Measurements from ENCODE around the gene ATG9B.

The ATG9B gene, protein sequence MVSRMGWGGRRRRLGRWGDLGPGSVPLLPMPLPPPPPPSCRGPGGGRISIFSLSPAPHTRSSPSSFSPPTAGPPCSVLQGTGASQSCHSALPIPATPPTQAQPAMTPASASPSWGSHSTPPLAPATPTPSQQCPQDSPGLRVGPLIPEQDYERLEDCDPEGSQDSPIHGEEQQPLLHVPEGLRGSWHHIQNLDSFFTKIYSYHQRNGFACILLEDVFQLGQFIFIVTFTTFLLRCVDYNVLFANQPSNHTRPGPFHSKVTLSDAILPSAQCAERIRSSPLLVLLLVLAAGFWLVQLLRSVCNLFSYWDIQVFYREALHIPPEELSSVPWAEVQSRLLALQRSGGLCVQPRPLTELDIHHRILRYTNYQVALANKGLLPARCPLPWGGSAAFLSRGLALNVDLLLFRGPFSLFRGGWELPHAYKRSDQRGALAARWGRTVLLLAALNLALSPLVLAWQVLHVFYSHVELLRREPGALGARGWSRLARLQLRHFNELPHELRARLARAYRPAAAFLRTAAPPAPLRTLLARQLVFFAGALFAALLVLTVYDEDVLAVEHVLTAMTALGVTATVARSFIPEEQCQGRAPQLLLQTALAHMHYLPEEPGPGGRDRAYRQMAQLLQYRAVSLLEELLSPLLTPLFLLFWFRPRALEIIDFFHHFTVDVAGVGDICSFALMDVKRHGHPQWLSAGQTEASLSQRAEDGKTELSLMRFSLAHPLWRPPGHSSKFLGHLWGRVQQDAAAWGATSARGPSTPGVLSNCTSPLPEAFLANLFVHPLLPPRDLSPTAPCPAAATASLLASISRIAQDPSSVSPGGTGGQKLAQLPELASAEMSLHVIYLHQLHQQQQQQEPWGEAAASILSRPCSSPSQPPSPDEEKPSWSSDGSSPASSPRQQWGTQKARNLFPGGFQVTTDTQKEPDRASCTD

DNA sequence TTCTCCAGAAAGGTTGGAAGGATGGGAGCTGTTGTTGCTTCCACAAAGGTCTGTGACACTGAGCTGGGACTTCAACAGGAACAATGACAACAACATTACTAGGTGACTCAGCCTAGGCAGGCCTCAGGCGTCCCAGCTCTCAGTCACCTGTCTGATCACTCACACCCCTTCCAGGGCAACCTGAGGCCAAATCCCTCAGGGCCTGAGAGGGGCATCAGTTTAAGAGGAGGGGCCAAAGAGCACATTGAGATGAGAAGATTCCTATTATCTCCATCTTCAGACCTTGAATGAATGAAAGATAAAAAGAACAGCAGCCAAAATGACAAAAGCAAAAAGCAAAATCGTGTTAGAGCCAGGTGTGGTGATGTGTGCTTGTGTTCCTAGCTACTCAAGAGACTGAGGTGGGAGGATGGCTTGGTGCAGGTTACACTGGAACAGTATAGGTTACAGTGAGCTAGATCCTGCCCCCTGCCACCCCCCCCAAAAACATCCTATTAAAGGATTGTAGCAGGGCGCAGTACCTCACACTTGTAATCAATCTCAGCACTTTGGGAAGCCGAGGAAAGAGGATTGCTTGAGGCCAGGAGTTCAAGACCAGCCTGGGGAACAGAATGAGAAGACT lies at the start of gene ATG9B:
Gene ATG9B, minus strand, starts transcription at position 60 of the 622 bp plus-strand sequence. CDS start 71 bp downstream, outside the sequence.
- no peak for DNase-seq

DNA sequence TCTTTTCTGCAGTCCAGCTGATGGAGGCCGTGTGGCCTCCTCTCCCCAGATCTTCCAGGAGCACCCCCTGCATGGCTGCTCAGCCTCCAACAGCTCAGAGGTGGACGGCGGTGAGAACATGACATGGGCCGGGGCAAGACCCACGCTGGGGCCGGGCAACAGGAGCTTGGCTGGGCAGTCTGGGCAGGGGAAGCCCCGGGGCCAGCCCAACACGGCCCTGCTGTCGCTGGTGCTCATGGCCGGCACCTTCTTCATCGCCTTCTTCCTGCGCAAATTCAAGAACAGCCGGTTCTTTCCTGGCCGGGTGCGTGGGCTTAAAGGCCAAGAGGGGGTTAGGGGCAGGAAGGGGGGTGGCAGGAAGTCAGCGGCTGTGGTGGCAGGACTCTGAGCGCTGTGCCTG lies 49.7 kb upstream of the ATG9B start:
- no peak for DNase-seq

DNA sequence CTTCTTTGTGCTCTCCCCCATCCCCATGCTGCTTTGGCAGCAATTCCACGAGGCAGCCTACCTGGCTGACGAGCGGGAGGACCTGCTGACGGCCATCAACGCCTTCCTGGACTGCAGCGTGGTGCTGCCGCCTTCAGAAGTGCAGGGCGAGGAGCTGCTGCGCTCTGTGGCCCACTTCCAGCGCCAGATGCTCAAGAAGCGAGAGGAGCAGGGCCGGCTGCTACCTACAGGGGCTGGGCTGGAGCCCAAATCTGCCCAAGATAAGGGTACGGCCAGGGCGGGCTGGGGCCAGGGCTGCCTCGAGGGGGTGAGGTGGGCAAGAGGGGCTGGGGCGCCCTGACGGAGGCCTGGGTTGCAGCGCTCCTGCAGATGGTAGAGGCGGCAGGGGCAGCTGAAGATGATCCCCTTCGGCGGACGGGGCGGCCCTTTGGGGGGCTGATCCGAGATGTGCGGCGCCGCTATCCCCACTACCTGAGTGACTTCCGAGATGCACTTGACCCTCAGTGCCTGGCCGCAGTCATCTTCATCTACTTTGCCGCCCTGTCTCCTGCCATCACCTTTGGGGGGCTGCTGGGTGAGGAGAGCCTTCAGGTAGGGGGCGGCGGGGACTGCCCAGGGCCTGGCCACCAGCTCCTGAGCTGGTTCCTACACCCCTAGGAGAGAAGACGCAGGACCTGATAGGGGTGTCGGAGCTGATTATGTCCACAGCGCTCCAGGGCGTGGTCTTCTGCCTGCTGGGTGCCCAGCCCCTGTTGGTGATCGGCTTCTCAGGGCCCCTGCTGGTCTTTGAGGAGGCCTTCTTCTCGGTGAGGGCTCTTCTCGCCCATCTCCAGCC lies 47.0 kb upstream of the ATG9B start:
- DNase-seq, result no peak

DNA sequence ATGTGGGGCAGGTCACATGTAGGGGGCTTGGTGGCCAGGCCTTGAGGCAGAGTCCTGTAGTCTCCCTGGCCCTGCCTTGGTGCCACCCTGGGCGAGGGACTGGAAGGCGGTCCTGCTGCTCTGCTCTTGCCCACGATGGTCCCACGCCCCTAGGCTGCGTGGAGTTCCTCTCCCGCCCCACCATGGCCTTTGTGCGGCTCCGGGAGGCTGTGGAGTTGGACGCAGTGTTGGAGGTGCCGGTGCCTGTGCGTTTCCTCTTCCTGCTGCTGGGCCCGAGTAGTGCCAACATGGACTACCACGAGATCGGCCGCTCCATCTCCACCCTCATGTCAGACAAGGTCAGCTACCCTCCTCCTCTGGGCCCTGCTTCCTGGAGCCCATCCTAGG lies 46.3 kb upstream of the ATG9B start:
- DNase-seq, result no peak

DNA sequence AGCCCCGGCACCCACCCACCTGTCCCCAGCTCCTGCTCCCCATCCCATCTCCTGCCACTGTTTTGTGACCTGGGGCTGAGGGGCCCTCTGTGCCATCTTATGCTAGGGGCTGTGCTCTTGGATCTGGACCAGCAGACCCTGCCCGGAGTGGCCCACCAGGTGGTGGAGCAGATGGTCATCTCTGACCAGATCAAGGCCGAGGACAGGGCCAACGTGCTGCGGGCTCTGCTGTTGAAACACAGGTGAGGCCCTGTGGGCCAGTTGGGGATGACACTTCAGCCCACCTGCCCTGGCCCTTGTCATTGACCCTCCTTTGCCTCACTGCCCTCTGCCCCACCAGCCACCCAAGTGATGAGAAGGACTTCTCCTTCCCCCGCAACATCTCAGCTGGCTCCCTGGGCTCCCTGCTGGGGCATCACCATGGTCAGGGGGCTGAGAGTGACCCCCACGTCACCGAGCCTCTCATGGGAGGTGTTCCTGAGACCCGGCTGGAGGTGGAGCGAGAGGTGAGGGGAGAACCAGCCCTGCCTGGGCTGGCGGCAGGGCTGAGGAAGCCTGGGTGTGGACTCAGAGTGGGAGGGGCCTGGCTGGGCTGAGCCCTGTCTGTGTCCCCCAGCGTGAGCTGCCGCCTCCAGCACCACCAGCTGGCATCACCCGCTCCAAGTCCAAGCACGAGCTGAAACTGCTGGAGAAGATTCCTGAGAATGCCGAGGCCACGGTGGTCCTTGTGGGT lies 45.7 kb upstream of the ATG9B start:
- no peak for DNase-seq

DNA sequence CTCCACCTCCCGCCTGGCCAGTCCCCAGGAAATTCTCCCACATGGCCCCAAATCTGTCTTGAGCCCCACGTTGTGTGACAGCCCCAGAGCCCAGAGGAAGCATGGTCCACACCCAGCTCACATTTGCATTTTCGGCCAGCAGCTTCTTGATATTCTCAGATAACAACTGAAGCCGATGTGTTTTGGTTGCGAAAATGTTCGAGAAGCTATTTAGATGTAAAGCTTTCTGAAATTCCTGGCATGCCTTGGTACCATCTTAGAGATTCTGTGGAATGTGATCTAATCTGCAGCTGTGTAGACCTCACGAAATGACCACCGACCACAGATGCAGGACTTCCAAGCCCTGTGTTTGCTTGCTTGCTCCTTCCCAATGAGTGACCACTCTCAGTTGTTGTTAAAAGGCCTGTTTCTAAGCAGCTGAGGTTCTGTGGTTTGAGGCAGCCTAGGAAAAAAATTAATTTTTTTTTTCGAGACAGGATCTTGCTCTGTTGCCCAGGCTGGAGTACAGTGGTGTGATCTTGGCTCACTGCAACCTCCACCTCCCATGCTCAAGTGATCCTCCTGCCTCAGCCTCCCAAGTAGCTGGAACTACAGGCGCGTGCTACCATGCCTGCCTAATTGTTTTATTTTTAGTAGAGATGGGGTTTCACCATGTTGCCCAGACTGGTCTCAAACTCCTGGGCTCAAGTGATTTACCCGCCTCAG lies 43.9 kb upstream of the ATG9B start:
- DNase-seq, result no peak

DNA sequence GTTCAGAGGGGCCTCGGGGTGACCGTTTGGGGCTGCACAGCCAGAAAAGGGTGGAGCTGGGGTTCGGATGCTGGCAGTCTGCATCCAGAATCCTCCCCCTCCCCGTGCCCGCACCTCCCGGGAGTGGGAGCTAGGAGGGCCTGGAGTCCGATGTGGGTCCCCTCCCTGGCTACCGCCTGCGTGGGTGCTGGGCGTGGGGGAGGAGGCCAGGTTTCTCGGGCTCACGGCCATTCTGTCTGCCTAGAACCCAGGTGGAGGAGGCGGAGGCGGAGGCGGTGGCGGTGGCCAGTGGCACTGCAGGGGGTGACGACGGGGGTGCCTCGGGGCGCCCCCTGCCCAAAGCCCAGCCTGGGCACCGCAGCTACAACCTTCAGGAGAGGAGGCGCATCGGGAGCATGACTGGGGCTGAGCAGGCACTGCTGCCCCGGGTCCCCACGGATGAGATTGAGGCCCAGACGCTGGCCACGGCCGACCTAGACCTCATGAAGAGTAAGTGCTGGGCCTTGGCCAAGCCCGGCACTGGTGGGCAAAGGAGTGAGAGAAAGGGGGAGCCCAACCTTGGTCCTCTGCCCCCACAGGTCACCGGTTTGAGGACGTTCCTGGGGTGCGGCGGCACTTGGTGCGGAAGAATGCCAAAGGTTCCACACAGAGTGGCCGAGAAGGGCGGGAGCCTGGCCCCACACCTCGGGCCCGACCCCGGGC lies 42.1 kb upstream of the ATG9B start:
- DNase-seq, result no peak

DNA sequence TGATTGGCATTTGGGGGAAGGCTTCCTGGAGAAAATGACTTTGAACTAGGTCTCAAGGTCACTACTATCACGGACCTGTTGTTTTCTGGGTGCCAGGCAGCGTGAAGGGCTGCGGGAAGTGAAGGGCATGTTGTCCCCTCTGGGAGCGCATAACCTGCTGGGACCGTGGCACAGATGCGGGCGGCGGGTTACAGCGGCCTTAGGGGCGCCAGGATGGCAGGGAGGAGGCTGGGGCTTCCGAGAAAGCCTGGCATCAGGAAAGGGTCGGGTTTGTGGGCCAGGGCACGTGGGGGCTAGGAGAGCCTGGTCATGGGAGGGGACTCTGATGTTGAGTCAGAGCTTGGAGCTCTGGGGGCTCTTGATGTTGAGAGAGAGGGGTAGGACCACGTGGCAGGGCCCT lies 41.2 kb upstream of the ATG9B start:
- DNase-seq, result no peak

DNA sequence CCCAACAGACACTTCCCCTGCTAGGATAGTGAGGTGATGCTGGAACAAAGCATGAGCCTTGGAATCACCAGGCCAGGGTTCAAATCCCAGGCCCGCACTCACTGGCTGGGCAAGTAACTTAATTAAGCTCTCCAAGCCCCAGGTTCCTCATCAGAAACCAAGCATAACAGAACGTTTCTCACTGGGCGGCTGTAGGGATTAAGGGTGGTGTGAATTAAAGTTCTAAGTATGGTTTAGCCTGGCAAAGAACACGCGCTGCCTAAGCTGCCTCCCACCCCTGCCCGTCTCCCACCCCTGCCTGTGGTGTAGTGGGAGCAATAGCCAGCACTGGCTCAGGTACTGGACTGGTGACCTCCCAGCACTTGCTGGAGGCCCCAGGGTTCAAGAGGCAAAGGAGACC lies 40.7 kb upstream of the ATG9B start:
- DNase-seq, result no peak

DNA sequence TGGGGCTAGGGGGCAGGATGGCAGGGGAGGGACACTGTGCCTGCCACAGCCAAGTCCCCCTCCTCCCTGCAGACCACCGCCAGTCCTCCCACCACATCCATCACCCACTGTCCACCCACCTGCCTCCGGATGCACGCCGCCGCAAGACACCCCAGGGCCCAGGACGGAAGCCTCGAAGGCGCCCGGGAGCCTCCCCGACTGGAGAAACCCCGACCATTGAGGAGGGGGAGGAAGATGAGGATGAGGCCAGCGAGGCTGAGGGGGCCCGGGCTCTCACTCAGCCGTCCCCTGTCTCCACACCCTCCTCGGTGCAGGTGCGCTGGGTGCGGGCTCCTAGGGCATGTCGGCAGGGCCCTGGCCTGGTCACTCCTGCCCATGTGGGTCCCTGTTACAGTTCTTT lies 40.2 kb upstream of the ATG9B start:
- no peak for DNase-seq

DNA sequence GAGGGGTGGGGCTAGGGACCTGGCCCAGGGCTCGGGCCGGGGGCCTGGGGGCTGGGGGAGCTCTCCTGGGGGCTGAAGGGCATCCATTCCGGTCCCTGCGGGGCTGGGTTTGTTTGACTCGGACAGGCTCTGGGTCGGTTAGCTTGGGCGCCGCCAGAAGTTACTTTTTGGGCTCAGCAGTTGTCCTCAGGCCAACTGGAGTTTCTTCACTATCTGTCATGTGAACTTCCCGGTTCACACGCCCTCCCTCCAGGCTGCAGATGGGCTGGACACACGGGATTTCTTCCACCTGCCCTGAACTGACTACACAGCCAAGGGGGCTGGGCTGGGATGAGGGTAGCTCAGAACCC lies 38.9 kb upstream of the ATG9B start:
- no peak for DNase-seq

DNA sequence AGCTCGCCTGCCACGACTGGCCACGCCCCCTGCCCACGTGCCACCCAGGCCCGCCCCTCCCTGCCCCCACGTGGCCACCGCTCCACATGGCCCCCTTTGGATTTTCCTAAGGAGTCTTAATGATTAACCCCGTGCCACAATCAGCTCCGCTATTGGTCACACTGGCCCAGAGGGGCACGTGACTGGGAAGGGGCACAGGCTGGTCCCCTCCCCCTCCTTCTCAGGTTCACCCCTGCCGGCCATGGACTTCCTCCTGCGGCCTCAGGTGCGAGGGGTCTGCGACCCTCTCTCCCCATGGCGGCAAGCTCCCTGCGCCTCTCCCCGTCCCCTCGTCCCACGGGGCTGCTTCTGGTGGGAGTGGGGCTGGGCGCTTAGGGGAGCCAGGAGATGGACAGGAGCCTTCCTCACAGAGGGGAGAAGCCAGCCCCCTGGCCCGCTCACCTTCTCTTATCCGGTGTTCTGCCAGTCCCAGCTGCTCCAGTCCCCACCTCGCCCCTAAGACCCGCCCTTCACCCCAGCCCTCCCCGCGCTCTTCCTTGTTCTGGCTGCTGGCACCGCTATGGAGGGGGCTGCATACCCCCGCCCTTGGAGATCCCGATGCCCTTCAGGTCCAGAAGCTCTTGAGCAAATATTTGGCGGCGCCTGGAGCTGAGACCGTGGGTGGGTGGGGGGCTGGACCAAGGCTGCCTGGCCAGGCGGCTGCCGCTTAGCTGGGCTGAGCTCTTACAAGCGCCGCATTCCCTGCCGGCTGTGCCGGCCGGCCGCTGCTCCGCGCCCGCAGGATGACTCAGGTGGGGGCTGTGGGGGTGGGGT lies 38.3 kb upstream of the ATG9B start:
- DNase-seq, result peak in 1 of 2 experiments; percentile 33

DNA sequence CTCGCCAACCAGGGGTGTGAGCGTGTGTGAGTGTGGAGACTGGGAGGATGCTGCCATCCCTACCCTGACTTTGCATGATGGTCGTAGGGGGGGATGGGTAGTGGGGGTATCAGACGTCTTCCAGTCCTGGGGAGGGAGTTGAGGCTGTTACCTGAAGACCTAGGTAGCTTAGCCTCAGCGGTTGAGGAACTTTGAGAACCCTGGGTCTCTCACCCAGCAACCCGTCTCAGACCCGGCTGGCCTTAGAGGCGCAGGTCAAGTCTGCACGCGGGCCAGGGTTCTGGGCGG lies 37.8 kb upstream of the ATG9B start:
- no peak for DNase-seq

DNA sequence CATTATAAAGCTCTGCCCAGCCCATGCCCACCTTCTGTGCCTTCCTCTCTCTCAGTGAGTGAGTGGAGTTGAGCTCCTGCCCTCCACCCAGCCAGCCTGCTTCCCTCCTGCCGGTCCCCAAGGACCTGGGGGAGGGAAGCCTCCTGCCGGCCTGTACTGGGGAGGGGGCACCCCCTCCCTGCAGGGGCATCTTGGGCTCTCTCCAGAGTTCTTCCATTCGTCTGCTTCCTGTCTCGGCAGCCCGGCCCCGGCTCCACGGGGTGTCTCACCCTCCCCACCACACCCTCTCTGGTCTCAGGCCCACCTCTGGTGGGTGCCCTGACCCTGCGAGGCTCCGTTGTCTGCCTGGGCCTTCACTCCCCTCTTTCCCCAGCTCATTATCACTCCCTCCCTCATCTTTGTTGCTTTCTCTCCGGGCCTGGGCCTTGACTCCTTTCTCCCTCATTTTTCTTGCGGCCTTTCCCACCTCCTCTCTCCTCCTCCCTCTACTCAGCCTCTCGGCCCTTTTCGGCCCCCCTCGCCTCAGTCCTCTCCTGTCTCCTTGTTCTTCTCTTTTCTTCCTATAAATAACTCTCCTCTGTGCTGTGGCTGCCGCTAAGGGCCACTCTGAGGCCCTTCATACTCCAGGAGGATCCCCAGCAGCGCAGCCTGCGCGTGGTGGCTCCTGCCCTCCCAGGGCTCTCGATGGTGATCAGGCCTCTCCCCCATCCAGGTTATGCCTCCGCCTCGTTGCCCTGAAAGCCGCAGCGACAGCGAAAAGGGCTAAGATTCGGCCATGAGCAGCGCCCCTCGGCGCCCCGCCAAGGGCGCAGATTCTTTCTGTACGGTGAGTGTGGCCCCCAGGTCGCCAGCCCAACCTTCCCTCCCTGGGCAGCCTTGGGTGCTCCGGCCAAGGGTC lies 37.2 kb upstream of the ATG9B start:
- peak; percentile 51 to 80 for DNase-seq

DNA sequence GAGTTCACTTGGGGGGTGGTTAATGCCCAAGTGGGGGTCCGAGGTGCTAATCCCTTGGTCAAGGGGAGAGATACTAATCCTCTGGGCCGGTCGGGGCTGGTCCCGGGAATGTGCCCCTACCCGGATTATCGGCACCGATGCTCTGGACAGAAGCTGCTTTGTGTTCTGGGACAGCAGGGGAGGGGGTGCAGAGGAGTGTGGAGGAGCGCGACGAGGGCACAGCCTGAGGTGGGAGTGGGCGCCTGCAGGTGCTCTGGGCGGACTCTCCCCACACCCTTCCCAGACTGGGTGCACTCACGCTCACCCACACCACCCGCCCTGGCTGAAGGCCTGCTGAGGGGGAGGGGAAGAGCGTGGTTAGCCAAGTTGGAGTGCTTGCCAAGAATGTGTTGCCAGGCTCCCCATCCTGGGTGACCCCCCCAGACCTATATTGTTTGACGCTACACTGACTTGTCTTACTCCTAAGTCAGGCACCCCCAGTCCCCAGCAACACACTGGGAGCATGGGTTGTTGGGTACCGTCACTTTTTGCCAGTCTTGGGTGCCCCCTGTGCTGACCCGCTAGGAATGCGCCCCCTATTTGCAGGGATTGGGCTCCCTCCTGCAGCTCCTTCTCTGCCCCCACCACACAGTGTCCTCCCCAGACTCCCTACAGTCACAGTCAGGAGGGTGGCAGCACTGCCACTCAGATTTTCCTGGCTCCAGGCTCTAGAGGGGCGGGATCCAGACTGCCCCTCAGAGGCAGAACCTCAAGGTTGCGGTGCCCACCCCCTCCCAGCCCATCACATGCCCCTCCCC lies 36.3 kb upstream of the ATG9B start:
- no peak for DNase-seq

DNA sequence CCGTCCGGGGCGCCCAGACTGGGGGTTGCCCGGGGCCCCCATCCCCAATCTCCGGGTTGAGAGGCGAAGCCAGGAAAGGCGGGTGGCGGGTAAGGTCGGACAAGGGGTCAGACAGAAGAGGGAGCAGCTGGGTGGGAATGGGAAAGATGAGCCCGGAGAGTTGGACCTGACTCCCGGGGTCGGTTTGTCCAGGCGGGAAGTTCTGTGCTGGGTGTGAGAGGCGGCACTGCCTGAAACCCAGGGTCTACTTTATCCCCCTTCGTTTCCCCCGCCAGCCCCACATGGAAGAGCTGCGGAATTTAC lies 35.8 kb upstream of the ATG9B start:
- no peak for DNase-seq

DNA sequence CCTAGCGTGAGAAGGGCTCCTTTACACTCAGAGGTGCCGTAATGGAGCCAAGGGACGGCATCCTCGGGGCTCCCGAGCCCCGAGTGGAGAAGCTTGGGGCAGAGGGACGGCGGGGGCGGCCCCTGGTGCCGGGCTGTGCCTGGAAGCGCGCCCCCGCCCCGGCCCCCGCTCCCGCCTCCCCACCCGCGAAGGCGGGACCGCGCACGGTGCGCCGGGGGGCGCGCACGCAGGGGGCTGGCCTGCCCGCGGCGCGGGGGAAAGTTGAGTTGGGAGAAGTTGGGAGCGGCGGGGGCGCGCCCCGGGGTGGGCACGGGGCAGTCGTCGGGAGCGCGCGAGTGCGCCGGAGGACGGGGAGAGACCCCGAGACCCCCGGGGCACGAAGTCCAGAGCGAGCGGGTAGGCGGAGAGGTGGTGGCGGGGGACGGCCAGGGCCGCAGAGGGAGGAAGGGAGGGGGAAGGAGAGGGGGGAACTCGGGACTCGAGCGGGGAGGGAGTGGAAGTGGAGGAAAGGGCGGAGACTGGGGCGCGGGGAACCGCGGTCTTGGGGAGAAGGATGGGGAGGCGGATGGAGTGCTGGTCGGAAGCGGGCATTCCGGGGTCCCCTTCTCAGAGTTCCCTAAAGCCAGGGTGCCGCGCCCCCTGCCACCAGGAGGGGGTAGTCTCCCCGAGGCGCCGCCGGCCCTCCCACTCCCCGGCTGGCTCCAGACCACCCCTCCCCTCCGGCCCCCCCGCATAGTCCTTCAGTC lies 35.2 kb upstream of the ATG9B start, which contains the start of gene SLC4A2:
Gene SLC4A2, plus strand, starts transcription at position 223 of the 746 bp plus-strand sequence. CDS start 2,399 bp downstream, outside the sequence.
- peak; percentile 58 to 70 for DNase-seq

Measured in NCI-H187 (cell line).